Mononuclear cell (primary cell): ENCODE measurements around the gene TIMP2. TPM values are rescaled to one million over a fixed set of nuclear protein-coding genes. Genes with fewer than 3 reads are reported as not detected.
A peak's percentile ranks its signal among the peaks of the same experiment; 100 is the strongest.

ENCODE experiments used
- H3K27me3 ChIP-seq: 2 replicates; pipeline ENCODE4 v1.6.0; 2011; ENCODE audit warnings: low read length, control low read depth; ENCODE audit not compliant: insufficient read depth
- H3K4me1 ChIP-seq: 2 replicates; pipeline ENCODE4 v1.5.1; 2011; ENCODE audit warnings: mild to moderate bottlenecking, low read length, control low read depth; ENCODE audit not compliant: insufficient read depth
- H3K4me3 ChIP-seq: 2 replicates; pipeline ENCODE4 v1.5.1; 2011; ENCODE audit warnings: mild to moderate bottlenecking, low read length, moderate library complexity
- H3K9me3 ChIP-seq: 2 replicates; pipeline ENCODE4 v1.5.1; 2011; ENCODE audit warnings: low read depth, mild to moderate bottlenecking, control low read depth, low read length
- total RNA-seq: library from RNA; depleted of rRNA; stranded (reverse); fragments of >200 nt; gene quantifications from one replicate; pipeline ENCODE4 v1.2.3, GENCODE V29; 2012

Gene TIMP2
- total RNA-seq, 1 donor: 19.9 TPM

- Histone ChIP-seq H3K4me3 (no peak overlapping the region), H3K9me3 (no peaks in the 10 kb centered on the region), H3K4me1 (peaks cover 13% of the 10 kb centered on the region), H3K27me3 (no peaks in the 10 kb centered on the region)
Observed at GRCh38 chr17:78844301-78845005, 80.7 kb downstream of the TIMP2 start.

GRCh38 chr17:78842881-78843565 is 82.2 kb downstream of the TIMP2 start:
- H3K9me3 ChIP-seq: no peaks in the 10 kb centered on the region
- no peak overlapping the region for H3K4me3 ChIP-seq
- no peaks in the 10 kb centered on the region for H3K27me3 ChIP-seq
- H3K4me1 ChIP-seq: peaks cover 25% of the 10 kb centered on the region

- Histone ChIP-seq H3K4me1 (peaks cover 25% of the 10 kb centered on the region), H3K4me3 (peak within 1 kb of the TSS; percentile 78), H3K9me3 (no peaks in the 10 kb centered on the region), H3K27me3 (no peaks in the 10 kb centered on the region)
Observed at GRCh38 chr17:78840780-78841611, 84.2 kb downstream of the TIMP2 start, which contains the start of gene USP36. Gene USP36 (minus strand): TSS chr17:78840814. CDS start chr17:78836363, 4,451 bp downstream.

- Histone ChIP-seq H3K9me3 (no peaks in the 10 kb centered on the region), H3K4me3 (peak overlapping the region; percentile 78), H3K4me1 (peaks cover 25% of the 10 kb centered on the region), H3K27me3 (no peaks in the 10 kb centered on the region)
Observed at GRCh38 chr17:78840530-78840779, 84.7 kb downstream of the TIMP2 start.

- Histone ChIP-seq H3K4me3 (peak overlapping the region; percentile 78), H3K4me1 (peaks cover 25% of the 10 kb centered on the region), H3K9me3 (no peaks in the 10 kb centered on the region), H3K27me3 (no peaks in the 10 kb centered on the region)
Observed at GRCh38 chr17:78839762-78840529, 85.2 kb downstream of the TIMP2 start.

- Histone ChIP-seq H3K27me3 (no peaks in the 10 kb centered on the region), H3K4me1 (peaks cover 25% of the 10 kb centered on the region), H3K9me3 (no peaks in the 10 kb centered on the region), H3K4me3 (peak overlapping the region; percentile 78)
Observed at GRCh38 chr17:78839235-78839761, 85.9 kb downstream of the TIMP2 start.

- Histone ChIP-seq H3K4me1 (peaks cover 25% of the 10 kb centered on the region), H3K9me3 (no peaks in the 10 kb centered on the region), H3K4me3 (no peak overlapping the region), H3K27me3 (no peaks in the 10 kb centered on the region)
Observed at GRCh38 chr17:78838574-78839005, 86.6 kb downstream of the TIMP2 start.

- Histone ChIP-seq H3K27me3 (no peaks in the 10 kb centered on the region), H3K9me3 (no peaks in the 10 kb centered on the region), H3K4me1 (peaks cover 21% of the 10 kb centered on the region), H3K4me3 (no peak overlapping the region)
Observed at GRCh38 chr17:78836420-78837021, 88.7 kb downstream of the TIMP2 start.

- Histone ChIP-seq H3K4me1 (peaks cover 12% of the 10 kb centered on the region), H3K4me3 (no peak overlapping the region), H3K27me3 (no peaks in the 10 kb centered on the region), H3K9me3 (no peaks in the 10 kb centered on the region)
Observed at GRCh38 chr17:78834571-78834970, 90.6 kb downstream of the TIMP2 start.

GRCh38 chr17:78832541-78832810 is 92.7 kb downstream of the TIMP2 start:
- H3K27me3 ChIP-seq: no peaks in the 10 kb centered on the region
- H3K4me1 ChIP-seq: peaks cover 5% of the 10 kb centered on the region

GRCh38 chr17:78831688-78832540 is 93.3 kb downstream of the TIMP2 start:
- no peaks in the 10 kb centered on the region for H3K9me3 ChIP-seq
- H3K27me3 ChIP-seq: no peaks in the 10 kb centered on the region
- no peak overlapping the region for H3K4me3 ChIP-seq
- peaks cover 11% of the 10 kb centered on the region for H3K4me1 ChIP-seq

More at GRCh38 chr17:78832541-78832810, 92.7 kb downstream of the TIMP2 start:
- H3K4me3 ChIP-seq: no peak overlapping the region
- no peaks in the 10 kb centered on the region for H3K9me3 ChIP-seq

GRCh38 chr17:78829477-78829876 is 95.7 kb downstream of the TIMP2 start:
- peaks cover 31% of the 10 kb centered on the region for H3K4me1 ChIP-seq
- H3K9me3 ChIP-seq: no peaks in the 10 kb centered on the region
- no peaks in the 10 kb centered on the region for H3K27me3 ChIP-seq
- H3K4me3 ChIP-seq: no peak overlapping the region

GRCh38 chr17:78828470-78829185 is 96.6 kb downstream of the TIMP2 start:
- Histone ChIP-seq H3K4me3 (no peak overlapping the region), H3K27me3 (no peaks in the 10 kb centered on the region), H3K4me1 (peaks cover 31% of the 10 kb centered on the region), H3K9me3 (no peaks in the 10 kb centered on the region)
